Measurements from ENCODE around the gene ZDHHC17. TPM values are rescaled to one million over a fixed set of nuclear protein-coding genes. Genes with fewer than 3 reads are reported as not detected.
A peak's percentile ranks its signal among the peaks of the same experiment; 100 is the strongest.

ZDHHC17 gene
- total RNA-seq, 2 donors from 2014 or later: 14.5 to 17.2 TPM

DNA sequence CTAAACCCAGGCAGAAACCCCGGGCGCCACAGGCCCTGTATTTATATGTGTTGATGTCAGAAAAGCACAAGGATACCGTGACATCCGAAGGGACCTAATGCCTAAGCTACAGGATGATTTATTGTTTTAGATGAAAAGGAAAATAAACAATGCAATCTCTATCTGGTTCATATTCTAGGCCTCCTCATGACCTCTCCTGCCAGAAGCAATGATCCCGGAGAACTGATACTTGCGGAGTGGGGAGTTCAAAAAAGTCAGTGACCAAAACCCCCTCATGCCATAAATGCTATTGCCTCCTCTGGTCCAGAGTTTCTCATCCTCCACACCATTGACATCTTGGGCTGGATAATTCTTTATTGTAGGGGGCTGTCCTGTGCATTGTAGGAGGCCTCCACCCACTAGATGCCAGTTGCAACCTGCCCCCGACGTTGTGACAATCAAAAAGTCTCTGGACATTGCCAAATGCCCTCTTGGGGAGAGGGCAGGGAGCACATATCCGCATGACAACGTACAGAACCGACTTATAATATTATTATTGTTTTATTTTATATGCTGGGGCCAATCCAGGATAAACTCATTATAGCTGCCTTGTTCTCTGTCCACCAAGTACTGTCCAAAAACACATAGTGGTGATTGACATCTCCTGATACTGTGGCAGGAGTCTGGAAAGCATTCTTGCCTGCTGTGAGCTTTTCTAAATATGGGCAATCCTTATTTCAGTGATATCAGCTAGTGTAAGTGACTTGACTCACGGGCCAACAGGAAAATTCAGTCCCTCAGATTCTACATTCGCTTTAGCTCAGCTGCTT lies 116.0 kb downstream of the ZDHHC17 start:
- peaks cover 0 to 8% of the 10 kb centered on the region in 2 donors for H3K9me3 ChIP-seq
- peak overlapping the region; percentile 53 to 72 for H3K4me3 ChIP-seq
- no peaks in the 10 kb centered on the region for H3K36me3 ChIP-seq
- H3K4me1 ChIP-seq: peaks cover 0 to 17% of the 10 kb centered on the region in 2 donors
- H3K27ac ChIP-seq: peak overlapping the region; percentile 75 to 85
- peak in 1 of 2 donors; percentile 7 for TF ChIP-seq CTCF (IDR thresholded peaks at IDR 0.05)
- DNase-seq (ENCODE audit: low spot score): no peak
- no peaks in the 10 kb centered on the region for H3K27me3 ChIP-seq

DNA sequence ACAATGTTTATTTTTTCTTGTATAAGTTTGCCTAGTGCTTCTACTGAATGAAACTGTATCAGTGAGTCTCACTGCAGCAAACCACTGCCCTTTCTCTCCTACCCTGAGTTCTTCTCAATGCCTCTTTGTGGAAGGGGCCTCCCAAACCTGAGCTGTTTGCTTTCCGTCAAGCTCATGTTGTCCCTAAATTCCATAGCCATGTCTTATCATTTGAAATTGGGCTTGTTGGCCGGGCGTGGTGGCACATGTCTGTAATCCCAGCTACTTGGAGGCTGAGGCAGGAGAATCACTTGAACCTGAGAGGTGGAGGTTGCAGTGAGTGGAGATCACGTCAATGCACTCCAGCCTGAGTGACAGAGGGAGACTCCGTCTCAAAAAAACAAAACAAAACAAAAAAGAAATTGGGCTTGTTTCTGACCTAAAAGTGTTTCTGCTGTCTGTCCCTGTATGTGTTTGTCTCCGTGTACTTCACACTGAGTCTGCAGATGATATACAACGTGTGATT lies 116.7 kb downstream of the ZDHHC17 start:
- Histone ChIP-seq H3K27me3 (no peaks in the 10 kb centered on the region), H3K27ac (no peak overlapping the region), H3K4me1 (peaks cover 0 to 17% of the 10 kb centered on the region in 2 donors), H3K36me3 (no peaks in the 10 kb centered on the region), H3K9me3 (peaks cover 0 to 8% of the 10 kb centered on the region in 2 donors), H3K4me3 (no peak overlapping the region)
- DNase-seq (ENCODE audit: low spot score): no peak
- no peak for TF ChIP-seq CTCF (IDR thresholded peaks at IDR 0.05)

DNA sequence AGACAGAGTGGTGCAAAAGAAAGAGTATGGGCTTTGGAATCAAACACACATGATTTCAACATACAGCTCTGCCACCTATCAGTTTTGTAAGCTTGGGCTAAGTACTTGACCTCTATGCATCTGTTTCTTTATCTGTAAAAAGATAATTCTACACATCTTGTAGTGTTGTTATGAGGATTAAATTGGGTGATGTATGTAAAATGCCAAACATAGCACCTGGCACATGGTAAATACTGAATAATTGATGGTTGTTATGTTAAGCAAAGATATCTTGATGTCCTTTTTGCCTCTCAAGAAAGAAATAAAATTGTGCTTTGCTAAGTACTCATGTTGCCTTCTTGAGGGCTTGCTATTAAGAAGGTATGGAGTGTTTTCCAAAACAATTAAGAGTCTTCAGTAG lies 117.2 kb downstream of the ZDHHC17 start:
- peaks cover 0 to 17% of the 10 kb centered on the region in 2 donors for H3K4me1 ChIP-seq
- H3K9me3 ChIP-seq: peaks cover 0 to 8% of the 10 kb centered on the region in 2 donors
- H3K27ac ChIP-seq: no peak overlapping the region
- H3K27me3 ChIP-seq: no peaks in the 10 kb centered on the region
- H3K36me3 ChIP-seq: no peaks in the 10 kb centered on the region
- TF ChIP-seq CTCF (IDR thresholded peaks at IDR 0.05): no peak
- DNase-seq (ENCODE audit: low spot score): no peak
- no peak overlapping the region for H3K4me3 ChIP-seq

DNA sequence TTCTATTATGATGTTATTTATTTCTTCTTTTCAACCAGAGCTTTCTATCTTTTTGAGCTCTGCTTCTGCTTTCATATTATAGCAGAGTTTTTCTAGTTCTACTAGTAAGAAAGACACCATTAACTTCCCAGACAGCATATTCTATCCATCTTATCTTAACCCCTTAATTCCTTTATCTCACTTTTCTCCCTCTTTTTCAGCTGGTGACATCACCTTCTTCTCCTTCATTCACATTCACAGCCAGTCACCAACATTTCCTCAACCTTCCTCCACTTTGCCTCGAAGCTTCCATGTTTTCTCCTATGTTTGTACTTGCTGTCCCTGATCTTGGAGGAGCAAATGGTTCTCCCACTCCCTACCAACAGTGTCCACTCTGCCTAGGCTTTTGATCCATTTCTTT lies 118.5 kb downstream of the ZDHHC17 start:
- H3K4me3 ChIP-seq: no peak overlapping the region
- H3K4me1 ChIP-seq: peaks cover 0 to 17% of the 10 kb centered on the region in 2 donors
- no peak for TF ChIP-seq CTCF (IDR thresholded peaks at IDR 0.05)
- no peak overlapping the region for H3K27ac ChIP-seq
- no peaks in the 10 kb centered on the region for H3K36me3 ChIP-seq
- H3K9me3 ChIP-seq: peaks cover 0 to 8% of the 10 kb centered on the region in 2 donors
- no peak for DNase-seq (ENCODE audit: low spot score)
- H3K27me3 ChIP-seq: no peaks in the 10 kb centered on the region

DNA sequence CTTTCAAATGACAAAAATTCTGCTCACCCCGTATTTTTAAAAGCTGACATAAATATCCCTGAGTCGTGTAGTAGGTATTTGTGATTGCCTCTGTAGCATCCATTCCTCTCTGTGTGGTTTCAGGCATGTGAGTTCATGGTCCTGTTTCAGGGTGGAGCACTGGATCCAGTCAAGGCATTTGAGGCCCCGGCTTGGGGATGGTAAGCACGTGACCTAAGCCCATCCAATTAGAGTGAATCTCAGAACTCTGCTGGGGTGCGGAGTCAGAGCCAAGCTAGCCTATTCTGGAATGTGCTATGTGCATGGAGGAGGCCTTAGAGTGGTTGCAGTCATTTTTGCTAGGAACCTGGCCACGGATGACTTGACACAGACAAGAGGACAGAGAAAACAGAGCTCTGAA lies 119.2 kb downstream of the ZDHHC17 start:
- TF ChIP-seq CTCF (IDR thresholded peaks at IDR 0.05): no peak
- Histone ChIP-seq H3K36me3 (no peaks in the 10 kb centered on the region), H3K4me1 (peaks cover 0 to 14% of the 10 kb centered on the region in 2 donors), H3K4me3 (no peak overlapping the region), H3K27me3 (no peaks in the 10 kb centered on the region), H3K9me3 (peaks cover 0 to 8% of the 10 kb centered on the region in 2 donors), H3K27ac (no peak overlapping the region)
- DNase-seq (ENCODE audit: low spot score): no peak
